Activated CD4-positive, alpha-beta memory T cell treated with anti-CD3 and anti-CD28 coated beads for 36 hours (primary cell): Measurements from ENCODE around the gene ARMCX2. TPM values are rescaled to one million over a fixed set of nuclear protein-coding genes. Genes with fewer than 3 reads are reported as not detected.
"Not testable (repeated sequence)": the region's sequence is repeated elsewhere in the genome, so short reads cannot be mapped to it uniquely, and the experiment has no call there.

Source experiments
- CTCF ChIA-PET: fragments of 350-600 bp; sonication (Branson Sonifier 250); formaldehyde crosslinking; loops from one replicate; lab custom pipeline; 2021; ENCODE audit warnings: antibody characterized with exemption, inconsistent platforms; lab: Charles Lee
- POLR2A ChIA-PET: fragments of 350-600 bp; sonication (Branson Sonifier 250); formaldehyde crosslinking; loops from one replicate; lab custom pipeline; 2021; ENCODE audit warnings: antibody characterized with exemption; lab: Charles Lee
- DNase-seq: peaks from one replicate; pipeline ENCODE4 v3.0.0-alpha.2; 2020
- H3K27ac Mint-ChIP-seq: one replicate; pipeline ENCODE4 v1.8.0; 2021; ENCODE audit warnings: mixed read lengths
- H3K27me3 Mint-ChIP-seq: one replicate; pipeline ENCODE4 v1.8.0; 2021; ENCODE audit warnings: mixed read lengths
- H3K36me3 Mint-ChIP-seq: one replicate; pipeline ENCODE4 v1.8.0; 2021; ENCODE audit warnings: mixed read lengths
- H3K4me1 Mint-ChIP-seq: one replicate; pipeline ENCODE4 v1.8.0; 2021; ENCODE audit warnings: low read depth, mixed read lengths
- H3K4me3 Mint-ChIP-seq: one replicate; pipeline ENCODE4 v1.8.0; 2021; ENCODE audit warnings: mild to moderate bottlenecking, mixed read lengths
- H3K9me3 Mint-ChIP-seq: one replicate; pipeline ENCODE4 v1.8.0; 2021; ENCODE audit warnings: mixed read lengths
- intact Hi-C: fragments of 100-400 bp; cut with micrococcal nuclease; formaldehyde crosslinking; loops from one replicate; pipeline ENCODE4 v1.15.1; 2023
- total RNA-seq, 2 experiments: library from RNA; stranded (reverse); gene quantifications; one replicate each; pipeline ENCODE4 v1.2.3, GENCODE V29; 2021

Gene ARMCX2
- total RNA-seq, 2 experiments from 2014 or later = 8.7 to 9.7 TPM

- H3K4me1 Mint-ChIP-seq = peaks cover 18% of the 10 kb centered on the region
- H3K27me3 Mint-ChIP-seq = no peaks in the 10 kb centered on the region
- no peaks in the 10 kb centered on the region for H3K36me3 Mint-ChIP-seq
- DNase-seq = no peak
- H3K9me3 Mint-ChIP-seq = no peaks in the 10 kb centered on the region
- no peak overlapping the region for H3K27ac Mint-ChIP-seq
- intact Hi-C loops = loop anchor here (10.0 kb wide), 1 partner anchor 98 kb away; no protein-coding TSS in a partner anchor
- ChIA-PET CTCF (no interaction called here), POLR2A (no interaction called here)
- H3K4me3 Mint-ChIP-seq = no peak overlapping the region
Observed at GRCh38 chrX:101656817-101657216, 2.8 kb downstream of the ARMCX2 start.

GRCh38 chrX:101655534-101655933, 4.1 kb downstream of the ARMCX2 start:
- intact Hi-C loops = loop anchor here (10.0 kb wide), 1 partner anchor 99 kb away; no protein-coding TSS in a partner anchor
- H3K4me3 Mint-ChIP-seq = no peak overlapping the region
- H3K27ac Mint-ChIP-seq = no peak overlapping the region
- no peaks in the 10 kb centered on the region for H3K27me3 Mint-ChIP-seq
- no peaks in the 10 kb centered on the region for H3K36me3 Mint-ChIP-seq
- peaks cover 18% of the 10 kb centered on the region for H3K4me1 Mint-ChIP-seq
- H3K9me3 Mint-ChIP-seq = no peaks in the 10 kb centered on the region
- POLR2A ChIA-PET = no interaction called here
- no peak for DNase-seq
- CTCF ChIA-PET = no interaction called here

- H3K27me3 Mint-ChIP-seq, H3K36me3 Mint-ChIP-seq, CTCF ChIA-PET, H3K4me3 Mint-ChIP-seq, POLR2A ChIA-PET, DNase-seq, H3K9me3 Mint-ChIP-seq, H3K27ac Mint-ChIP-seq, intact Hi-C loops, H3K4me1 Mint-ChIP-seq: not testable (repeated sequence)
Observed at GRCh38 chrX:101647716-101648115, 11.9 kb downstream of the ARMCX2 start.

GRCh38 chrX:101642093-101642492, 17.6 kb downstream of the ARMCX2 start:
- CTCF ChIA-PET = no interaction called here
- no peaks in the 10 kb centered on the region for H3K27me3 Mint-ChIP-seq
- H3K4me3 Mint-ChIP-seq = no peak overlapping the region
- no peaks in the 10 kb centered on the region for H3K4me1 Mint-ChIP-seq
- DNase-seq = no peak
- POLR2A ChIA-PET = no interaction called here
- no peaks in the 10 kb centered on the region for H3K9me3 Mint-ChIP-seq
- H3K36me3 Mint-ChIP-seq = no peaks in the 10 kb centered on the region
- no peak overlapping the region for H3K27ac Mint-ChIP-seq
- intact Hi-C loops = no loop called here

- no peak overlapping the region for H3K4me3 Mint-ChIP-seq
- no peaks in the 10 kb centered on the region for H3K9me3 Mint-ChIP-seq
- CTCF ChIA-PET = no interaction called here
- no peak for DNase-seq
- H3K27ac Mint-ChIP-seq = no peak overlapping the region
- no peaks in the 10 kb centered on the region for H3K36me3 Mint-ChIP-seq
- H3K4me1 Mint-ChIP-seq = no peaks in the 10 kb centered on the region
- POLR2A ChIA-PET = no interaction called here
- intact Hi-C loops = no loop called here
- H3K27me3 Mint-ChIP-seq = no peaks in the 10 kb centered on the region
Observed at GRCh38 chrX:101639583-101639982, 20.1 kb downstream of the ARMCX2 start.

GRCh38 chrX:101619364-101619763, 40.3 kb downstream of the ARMCX2 start:
- Mint-ChIP-seq H3K4me1 (peaks cover 48% of the 10 kb centered on the region), H3K27ac (peak overlapping the region; percentile 30), H3K4me3 (no peak overlapping the region), H3K27me3 (no peaks in the 10 kb centered on the region), H3K9me3 (no peaks in the 10 kb centered on the region), H3K36me3 (peaks cover 14% of the 10 kb centered on the region)
- intact Hi-C loops = loop anchor here (5.0 kb wide), 1 partner anchor 178 kb away; no protein-coding TSS in a partner anchor
- peak; percentile 10 for DNase-seq
- POLR2A ChIA-PET = no interaction called here
- CTCF ChIA-PET = no interaction called here

- intact Hi-C loops = loop anchor here (5.0 kb wide), 1 partner anchor 180 kb away; no protein-coding TSS in a partner anchor
- POLR2A ChIA-PET = no interaction called here
- H3K27ac Mint-ChIP-seq = peak within 1 kb of the TSS; percentile 84
- CTCF ChIA-PET = no interaction called here
- H3K36me3 Mint-ChIP-seq = peaks cover 5% of the 10 kb centered on the region
- H3K9me3 Mint-ChIP-seq = no peaks in the 10 kb centered on the region
- no peaks in the 10 kb centered on the region for H3K27me3 Mint-ChIP-seq
- peak; percentile 81 for DNase-seq
- H3K4me1 Mint-ChIP-seq = peaks cover 43% of the 10 kb centered on the region
- H3K4me3 Mint-ChIP-seq = peak within 1 kb of the TSS; percentile 90
Observed at GRCh38 chrX:101617211-101618191, 42.1 kb downstream of the ARMCX2 start, which contains the start of gene ARMCX6. ARMCX6 (minus strand) TSS chrX:101618000; CDS start chrX:101616620, 1,380 bp downstream.

GRCh38 chrX:101605728-101606127, 53.9 kb downstream of the ARMCX2 start:
- Mint-ChIP-seq H3K27ac (no peak overlapping the region), H3K36me3 (no peaks in the 10 kb centered on the region), H3K4me3 (no peak overlapping the region), H3K9me3 (no peaks in the 10 kb centered on the region), H3K4me1 (no peaks in the 10 kb centered on the region), H3K27me3 (no peaks in the 10 kb centered on the region)
- no peak for DNase-seq
- POLR2A ChIA-PET = no interaction called here
- intact Hi-C loops = no loop called here
- CTCF ChIA-PET = no interaction called here

Other genes with a start within 250 kb of the ARMCX2 start
- gene ARMCX4, start 174.4 kb downstream of the ARMCX2 start, total RNA-seq = 1 to 10 TPM; 5.4 to 6.3 TPM
- 1 to 10 TPM; 1.4 to 1.6 TPM for gene ARMCX1, start 109.3 kb downstream of the ARMCX2 start, total RNA-seq
- 10 to 100 TPM; 45.2 to 47.3 TPM for gene ARMCX6, start 41.9 kb downstream of the ARMCX2 start, total RNA-seq
- 10 to 100 TPM; 46.8 to 48.2 TPM for gene ARMCX3, start 36.7 kb downstream of the ARMCX2 start, total RNA-seq